Fibroblast of skin of abdomen (primary cell): ENCODE results near the gene DCP2.

Experiments used
- DNase-seq: peaks from one replicate; pipeline ENCODE4 v3.0.0-alpha.2; 2013

DCP2 gene

GRCh38 chr5:112967520-112968083, 9.0 kb upstream of the DCP2 start:
- no peak for DNase-seq

DNA sequence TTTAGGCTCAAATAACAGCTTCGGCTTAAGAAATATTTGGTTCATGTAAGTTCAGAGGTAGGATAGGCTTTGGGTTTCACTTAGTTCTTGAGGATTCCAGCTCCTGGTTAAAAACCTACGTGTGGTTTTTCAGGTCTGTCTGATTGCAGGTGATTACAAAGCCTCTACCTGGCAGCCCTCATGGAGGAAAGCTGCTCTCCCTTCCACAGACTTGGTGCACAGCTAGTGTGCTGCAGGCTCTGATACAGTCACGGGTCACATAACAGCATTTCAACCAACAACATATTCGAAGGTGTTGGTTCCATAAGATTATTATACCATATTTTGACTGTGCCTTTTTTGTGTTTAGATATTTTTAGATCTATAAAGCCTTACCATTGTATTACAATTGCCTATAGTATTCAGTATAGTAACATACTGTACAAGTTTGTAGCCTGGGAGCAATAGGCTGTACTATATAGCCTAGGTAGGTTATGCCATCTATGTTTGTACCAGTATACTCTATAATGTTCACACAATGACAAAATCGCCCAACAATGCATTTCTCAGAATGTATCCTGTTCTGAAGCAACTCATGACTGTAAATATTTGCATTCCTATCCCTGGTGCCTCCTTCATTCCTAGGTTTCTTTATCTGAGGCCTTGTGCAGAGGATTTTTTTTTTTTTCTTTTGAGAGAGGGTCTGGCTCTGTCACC, 8.0 kb upstream of the DCP2 start:
- peak; percentile 4 for DNase-seq

GRCh38 chr5:112971276-112971675, 5.3 kb upstream of the DCP2 start:
- no peak for DNase-seq

- no peak for DNase-seq
Measured at GRCh38 chr5:112973036-112973435, 3.6 kb upstream of the DCP2 start.

DNA sequence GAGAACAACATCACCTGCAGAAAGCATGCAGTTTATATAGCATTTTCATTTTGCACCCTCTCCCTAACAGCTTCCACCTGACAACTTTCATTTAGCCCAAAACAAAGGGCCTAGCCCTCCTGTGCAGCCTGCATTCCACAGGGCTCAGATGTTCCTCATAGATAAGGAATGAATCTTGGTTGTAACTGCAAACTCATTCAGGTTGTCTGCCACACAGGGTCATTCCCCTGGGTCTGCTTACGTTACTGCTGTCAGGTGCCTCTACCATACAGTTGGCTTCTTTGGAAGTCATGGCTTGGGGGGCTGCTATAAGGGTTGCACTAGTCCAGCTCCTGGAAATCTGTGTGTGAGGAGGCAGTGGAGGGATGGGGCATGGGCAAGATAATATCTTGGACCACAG, 2.7 kb upstream of the DCP2 start:
- DNase-seq, result no peak

DNA sequence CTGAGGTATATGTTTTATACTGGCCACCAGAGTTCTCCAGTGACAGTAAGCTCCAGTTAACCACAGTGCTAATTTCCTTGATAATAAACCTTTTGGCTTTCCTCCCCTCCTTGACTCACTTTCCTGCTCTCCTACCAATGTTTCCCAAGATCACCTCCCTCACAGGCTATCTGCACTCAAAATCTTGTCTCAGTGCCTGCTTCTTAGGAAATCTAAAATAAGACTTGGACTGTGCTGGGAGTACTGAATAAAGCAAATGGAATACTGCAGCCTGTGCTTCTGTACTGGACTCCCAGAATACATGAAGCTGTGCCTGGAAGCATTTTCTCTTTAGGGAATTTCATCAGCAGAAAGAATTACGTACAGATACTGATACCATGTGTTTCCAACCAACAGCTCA, 1.7 kb upstream of the DCP2 start:
- no peak for DNase-seq

DNA sequence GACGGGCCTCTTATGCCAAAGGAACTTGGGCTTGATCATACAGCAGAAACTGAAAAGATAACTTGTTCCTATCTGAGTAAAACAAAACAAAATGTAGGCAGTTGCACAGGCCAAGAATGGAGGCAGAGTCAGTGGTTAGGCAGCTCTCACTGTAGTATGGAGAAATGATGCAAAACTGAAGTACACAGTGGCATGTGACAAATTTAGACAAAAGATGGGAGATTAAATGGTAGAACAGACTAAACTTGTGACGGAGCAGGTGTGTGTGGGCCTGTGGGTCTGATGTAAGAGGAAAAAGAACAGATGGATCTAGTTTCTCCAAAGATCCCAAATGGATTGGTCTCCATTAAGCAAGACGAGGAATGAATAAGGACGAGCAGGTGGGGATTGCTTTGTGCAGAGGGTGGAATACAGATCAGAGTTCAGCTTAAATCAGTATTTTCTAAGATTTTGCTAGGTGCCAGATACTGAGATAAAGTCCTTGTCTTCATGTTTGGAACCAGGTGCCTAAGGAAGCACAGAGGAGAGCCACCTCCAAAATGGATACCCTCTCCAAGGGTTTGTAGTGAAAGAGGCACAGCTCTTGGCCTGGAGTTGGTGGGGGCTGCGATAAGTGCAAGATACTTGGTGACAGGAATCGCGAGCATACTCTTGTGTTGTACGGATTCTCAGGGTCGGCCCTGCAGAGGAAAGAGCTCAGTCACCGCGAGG, 722 bp upstream of the DCP2 start:
- no peak for DNase-seq

DNA sequence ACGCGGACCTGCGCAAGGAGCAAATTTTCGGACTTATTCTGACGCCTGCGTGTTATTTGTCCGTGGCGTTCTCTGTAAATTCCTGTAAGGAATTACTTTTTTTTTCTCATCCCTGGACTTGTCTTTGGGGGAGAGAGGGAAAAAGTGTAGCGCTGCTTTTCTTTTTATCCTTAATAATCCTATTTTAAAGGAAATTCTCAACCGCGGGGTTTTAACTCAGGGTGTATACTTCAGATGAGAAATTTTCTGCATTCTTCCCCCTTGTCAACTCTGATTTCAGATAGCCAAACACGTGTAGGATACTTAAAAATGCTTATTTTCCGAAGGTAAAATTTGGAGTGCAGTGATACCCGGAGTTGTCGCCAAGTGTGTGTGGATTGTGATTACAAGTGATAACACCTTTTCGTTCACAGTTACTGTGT, 853 bp downstream of the DCP2 start:
- DNase-seq, result peak; percentile 6

GRCh38 chr5:112978836-112979235, 2.2 kb downstream of the DCP2 start:
- no peak for DNase-seq

- DNase-seq, result no peak
Measured at GRCh38 chr5:112979723-112980122, 3.1 kb downstream of the DCP2 start.

DNA sequence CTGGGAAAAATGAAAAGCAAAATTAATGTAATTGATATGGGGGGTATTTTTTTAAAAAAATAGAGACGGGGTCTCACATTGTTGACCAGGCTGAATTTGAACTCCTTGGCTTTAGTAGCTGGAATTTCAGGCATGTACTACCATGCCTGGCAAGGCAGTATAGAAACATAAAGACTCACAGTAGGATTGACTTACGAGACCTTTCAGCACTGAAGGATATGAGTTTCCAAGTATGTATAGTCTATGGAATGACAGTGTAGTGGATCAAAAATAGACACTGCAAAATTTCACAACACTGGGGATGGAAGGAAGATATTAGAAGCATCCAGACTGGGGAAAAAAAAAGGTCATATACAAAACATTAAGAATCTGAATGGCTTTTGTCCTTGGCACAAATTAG, 6.8 kb downstream of the DCP2 start:
- peak; percentile 45 for DNase-seq

DNA sequence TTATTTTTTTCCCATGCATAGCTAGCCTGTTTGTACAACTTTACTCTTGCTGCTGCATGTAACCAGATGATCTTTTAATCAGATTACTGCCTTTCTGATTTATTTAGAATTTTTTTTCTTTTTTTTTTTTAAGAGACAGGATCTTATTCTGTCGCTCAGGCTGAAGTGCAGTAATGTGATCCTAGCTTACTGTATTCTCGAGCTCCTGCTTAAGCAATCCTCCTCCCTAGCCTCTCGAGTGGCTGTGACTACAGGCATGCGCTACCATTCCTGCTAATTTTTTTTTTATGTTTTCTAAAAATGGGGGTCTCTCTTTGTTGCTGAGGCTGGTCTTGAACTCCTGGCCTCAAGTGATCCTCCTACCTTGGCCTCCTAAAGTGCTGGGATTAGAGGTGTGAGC, 9.6 kb downstream of the DCP2 start:
- DNase-seq, result no peak

- peak; percentile 67 for DNase-seq
Measured at GRCh38 chr5:112995764-112996618, 19.4 kb downstream of the DCP2 start.

- peak; percentile 30 for DNase-seq
Measured at GRCh38 chr5:112996830-112997374, 20.3 kb downstream of the DCP2 start.

- no peak for DNase-seq
Measured at GRCh38 chr5:112998296-112998695, 21.7 kb downstream of the DCP2 start.

GRCh38 chr5:113000466-113000865, 23.9 kb downstream of the DCP2 start:
- peak; percentile 26 for DNase-seq

DNA sequence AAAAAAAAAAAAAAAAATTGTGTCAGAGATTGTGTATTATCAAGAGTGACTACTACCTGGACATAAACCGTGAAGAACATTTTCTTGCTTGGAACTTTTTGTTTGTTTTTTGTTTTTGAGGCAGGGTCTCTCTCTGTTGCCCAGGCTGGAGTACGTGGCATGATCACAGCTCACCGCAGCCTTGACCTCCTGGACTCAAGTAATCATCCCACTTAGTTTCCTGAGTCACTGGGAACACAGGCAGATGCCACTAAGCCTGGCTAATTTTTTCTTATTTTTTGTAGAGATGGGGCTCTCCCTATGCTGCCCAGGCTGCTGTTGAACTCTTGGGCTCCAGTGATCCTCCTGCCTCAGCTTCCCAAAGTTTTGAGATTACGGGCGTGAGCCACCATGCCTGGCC, 25.8 kb downstream of the DCP2 start:
- no peak for DNase-seq

DNA sequence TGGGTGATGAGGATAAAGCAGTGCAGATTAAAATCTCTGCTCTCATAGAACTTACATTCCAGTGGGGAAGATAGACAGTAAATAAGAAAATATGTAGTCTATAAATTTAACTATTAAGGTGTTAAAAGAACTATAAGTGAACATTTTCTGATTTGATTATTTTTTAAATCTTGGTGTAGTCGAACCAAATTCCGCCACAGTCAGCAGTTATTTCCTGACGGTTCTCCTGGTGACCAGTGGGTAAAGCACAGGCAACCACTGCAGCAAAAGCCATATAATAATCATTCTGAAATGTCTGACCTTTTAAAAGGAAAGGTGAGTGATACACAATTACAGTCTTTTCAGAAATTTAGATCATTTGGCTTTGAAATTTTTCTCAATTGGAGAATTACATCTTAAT, 27.2 kb downstream of the DCP2 start:
- no peak for DNase-seq

GRCh38 chr5:113005454-113005853, 28.9 kb downstream of the DCP2 start:
- no peak for DNase-seq

DNA sequence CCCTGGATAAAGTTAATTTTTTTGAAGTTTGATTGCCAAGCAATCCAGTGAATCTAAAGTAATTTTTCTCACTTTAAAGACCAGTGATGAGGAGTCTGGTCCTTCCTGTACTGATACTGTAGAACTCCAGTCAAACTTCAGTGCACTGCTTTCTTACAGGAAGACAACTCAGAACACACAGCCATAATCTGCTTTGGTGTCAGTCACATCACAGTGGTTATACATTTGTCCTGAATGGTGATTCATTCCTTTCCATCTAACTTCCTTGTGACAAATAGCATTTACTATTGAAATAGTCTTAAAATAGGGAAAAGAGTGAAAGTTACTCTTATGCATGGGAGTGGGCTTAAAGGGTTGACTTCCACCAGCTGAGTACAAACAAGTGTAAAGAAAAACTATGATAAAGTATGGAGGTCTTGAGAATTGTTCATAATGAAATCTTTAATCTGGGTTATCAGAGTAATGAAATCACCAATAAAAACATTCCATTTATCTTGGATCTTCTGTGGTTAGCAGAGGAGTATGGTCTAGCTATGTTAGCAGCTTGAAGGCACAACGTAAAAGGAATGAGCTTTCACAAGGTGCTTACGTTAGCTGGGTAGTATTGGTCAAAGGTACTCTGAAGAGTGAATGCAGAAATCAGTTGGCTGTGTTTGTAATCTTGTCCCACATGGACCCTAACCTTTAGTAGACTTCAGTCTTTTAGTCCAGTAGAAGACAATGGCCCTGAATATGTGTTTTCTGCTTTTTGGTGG, 41.5 kb downstream of the DCP2 start:
- no peak for DNase-seq

DNA sequence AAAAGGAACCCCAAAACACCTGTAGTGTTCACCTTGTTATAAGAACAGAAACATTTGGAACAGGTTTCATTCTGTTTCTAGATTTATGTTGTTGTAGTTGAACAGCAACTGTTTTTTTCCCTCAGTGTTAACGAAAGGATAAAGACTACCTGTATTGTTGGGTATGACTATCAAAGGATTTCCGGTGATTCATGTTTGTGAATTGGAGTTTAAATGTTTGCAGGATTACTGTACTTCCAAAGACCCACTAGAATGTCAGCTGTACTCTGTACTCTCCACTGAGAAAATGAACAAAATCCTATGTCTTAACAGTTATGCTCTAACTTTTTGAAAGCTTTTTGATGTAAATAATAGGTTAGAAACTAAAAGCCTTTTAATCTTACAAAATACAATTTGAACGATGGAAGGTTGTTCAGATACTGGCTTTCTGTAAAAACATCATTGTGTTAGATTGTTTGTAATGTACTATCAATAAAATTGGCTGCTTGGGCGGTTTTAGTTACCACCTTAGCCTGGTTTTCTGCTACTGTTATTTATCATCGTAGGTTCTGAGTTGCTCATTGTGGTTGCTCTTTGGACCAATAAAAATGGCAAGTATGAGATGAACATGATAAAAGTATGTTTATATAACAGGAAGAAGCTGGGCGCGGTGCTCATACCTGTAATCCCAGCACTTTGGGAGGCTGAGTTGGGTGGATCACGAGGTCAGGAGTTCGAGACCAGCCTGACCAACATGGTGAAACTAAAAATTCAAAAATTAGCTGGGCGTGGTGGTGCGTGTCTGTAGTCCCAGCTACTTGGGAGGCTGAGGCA, 44.1 kb downstream of the DCP2 start:
- DNase-seq, result peak; percentile 60
